ENCODE results near the gene DOK7. TPM values are rescaled to one million over a fixed set of nuclear protein-coding genes. Genes with fewer than 3 reads are reported as not detected.

The DOK7 gene
- total RNA-seq, 1 donor from 2014 or later = 0.99 TPM

DNA sequence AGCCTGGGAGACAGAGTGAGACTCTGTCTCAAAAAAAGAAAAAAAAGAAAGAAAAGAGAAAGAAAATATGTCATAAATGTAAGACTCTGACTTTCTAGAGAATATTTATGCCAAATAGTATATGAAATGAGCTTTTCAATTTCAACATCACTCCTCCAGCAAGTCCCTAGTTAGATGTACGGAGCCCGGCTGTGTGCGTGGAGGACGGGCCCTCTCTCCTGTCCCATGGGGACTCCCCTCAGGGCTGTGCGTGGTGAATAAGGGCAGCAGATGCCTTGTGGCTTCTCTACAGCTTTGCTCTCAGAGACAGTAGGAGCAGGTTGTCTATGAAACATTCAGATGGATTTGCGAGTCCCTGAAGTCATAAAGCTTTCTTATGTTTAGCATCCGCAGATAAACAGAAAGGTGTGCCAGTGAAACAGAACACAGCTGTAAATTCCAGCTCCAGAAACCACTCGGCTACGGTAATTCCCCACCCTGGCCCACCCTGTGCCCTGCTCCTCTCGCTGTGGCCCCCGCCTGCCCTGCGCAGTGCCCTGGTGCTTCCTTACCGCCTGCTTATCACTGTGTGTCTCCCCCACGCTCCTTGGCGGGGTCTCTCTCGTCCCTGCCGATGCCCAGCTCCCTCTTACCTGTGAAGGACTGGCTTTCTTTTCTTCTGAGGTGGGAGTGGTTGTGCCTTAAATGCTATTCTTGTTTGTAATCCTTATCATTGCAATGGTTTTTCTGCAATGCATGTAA is 35.2 kb upstream of the DOK7 start:
- no peak for DNase-seq

DNA sequence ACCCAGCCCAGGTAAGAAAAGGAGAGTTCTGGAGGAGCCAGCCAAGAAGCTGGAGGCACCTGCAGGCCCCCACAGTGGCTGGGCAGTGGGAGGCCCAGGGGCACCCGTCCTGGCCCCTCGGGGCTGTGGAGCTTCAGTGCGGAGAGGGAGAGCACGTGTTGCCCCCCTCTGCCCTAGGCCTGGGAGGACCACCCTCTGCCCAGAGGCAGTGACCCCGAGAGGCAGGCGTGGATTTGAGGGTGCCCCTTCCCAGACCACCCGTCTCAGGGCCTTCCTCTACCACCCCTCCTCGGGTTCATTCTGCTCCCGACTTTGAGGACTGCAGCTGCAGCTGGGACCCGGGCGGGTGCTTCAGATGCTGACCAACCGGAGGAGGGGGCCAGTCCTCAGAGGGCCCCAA is 33.5 kb upstream of the DOK7 start:
- DNase-seq = no peak

DNA sequence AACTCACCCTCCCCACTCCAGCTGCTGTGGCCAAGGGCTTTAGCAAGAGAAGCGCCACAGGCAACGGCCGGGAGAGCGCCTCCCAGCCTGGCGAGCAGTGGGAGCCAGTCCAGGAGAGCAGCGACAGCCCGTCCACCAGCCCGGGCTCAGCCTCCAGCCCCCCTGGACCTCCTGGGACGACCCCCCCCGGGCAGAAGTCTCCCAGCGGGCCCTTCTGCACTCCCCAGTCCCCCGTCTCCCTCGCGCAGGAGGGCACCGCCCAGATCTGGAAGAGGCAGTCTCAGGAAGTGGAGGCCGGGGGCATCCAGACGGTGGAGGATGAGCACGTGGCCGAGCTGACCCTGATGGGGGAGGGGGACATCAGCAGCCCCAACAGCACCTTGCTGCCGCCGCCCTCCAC is 32.6 kb upstream of the DOK7 start:
- DNase-seq = no peak

DNA sequence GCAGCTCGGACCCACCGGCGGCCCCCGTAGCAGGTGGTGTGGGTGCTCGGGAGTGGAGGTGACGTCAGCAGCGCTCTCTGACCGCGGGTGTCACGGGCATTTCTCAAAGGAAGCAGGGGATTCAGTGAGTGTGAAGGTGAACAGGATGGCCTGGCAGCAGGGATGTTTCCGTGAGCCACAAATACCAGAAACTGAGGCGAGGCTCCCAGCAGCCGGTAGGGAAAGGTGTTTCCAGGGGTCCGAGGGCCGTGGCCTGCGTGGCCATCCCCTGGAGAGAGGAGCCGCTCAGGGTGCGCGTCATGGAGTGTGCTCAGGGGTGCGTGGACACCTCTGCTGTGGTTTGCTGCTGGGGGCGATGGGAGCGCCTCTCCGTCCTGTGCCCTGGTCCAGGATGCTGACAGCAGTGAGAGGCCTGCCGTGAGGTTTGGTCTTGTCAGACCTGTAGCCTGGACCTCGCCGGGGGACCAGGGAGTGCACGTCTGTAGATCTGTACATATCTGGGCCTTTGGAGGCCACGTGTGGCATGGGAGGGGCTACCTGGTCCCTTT is 31.6 kb upstream of the DOK7 start:
- no peak for DNase-seq

DNA sequence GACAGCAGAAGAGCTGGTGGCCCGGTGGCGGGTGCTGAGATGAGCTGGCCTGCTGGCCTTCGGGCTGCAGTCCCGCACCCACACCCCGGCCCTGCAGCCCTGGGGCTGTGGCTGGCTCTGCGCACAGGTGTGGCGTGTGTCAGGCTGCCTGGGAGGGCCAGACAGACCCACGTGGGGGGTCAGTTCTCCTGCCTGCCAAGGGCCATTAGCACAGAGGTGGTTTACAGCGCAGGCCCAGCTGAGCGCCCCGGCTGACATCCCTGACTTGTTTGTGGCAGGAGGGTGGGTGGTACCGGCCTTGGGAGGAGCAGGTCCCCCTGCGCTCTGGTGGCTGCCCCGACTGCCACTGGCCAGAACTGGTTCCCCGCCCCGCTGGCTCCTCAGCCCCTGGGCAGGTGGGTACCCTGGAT is 30.7 kb upstream of the DOK7 start:
- no peak for DNase-seq

DNA sequence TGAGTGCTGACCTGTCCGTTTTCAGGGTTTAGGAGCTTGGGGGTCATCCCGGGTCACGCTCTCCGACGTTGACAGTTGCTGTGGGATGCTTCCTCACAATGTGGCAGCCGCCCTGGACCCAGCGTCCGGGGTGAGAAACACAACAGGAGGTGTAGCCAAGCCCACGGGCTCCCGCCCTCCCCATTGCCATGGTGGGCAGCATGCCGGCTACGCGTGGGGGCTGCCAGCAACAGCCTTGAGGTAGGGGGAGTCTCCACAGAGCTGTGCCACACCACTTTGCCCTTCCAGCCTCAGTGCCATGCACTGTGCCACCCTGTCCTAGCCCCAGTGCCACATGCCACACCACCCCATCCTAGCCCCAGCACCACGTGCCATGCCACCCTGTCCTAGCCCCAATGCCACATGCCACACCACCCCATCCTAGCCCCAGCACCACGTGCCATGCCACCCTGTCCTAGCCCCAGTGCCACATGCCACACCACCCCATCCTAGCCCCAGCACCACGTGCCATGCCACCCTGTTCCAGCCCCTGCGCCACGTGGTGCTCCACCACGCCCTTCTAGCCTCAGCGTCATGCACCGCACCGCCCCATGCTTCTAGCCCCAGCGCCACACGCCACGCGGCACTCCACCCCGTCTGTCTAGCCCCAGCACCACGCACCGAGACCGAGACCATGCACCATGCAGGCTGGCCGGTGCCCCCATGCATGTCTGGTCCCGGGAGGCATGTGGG is 29.8 kb upstream of the DOK7 start:
- DNase-seq = no peak

DNA sequence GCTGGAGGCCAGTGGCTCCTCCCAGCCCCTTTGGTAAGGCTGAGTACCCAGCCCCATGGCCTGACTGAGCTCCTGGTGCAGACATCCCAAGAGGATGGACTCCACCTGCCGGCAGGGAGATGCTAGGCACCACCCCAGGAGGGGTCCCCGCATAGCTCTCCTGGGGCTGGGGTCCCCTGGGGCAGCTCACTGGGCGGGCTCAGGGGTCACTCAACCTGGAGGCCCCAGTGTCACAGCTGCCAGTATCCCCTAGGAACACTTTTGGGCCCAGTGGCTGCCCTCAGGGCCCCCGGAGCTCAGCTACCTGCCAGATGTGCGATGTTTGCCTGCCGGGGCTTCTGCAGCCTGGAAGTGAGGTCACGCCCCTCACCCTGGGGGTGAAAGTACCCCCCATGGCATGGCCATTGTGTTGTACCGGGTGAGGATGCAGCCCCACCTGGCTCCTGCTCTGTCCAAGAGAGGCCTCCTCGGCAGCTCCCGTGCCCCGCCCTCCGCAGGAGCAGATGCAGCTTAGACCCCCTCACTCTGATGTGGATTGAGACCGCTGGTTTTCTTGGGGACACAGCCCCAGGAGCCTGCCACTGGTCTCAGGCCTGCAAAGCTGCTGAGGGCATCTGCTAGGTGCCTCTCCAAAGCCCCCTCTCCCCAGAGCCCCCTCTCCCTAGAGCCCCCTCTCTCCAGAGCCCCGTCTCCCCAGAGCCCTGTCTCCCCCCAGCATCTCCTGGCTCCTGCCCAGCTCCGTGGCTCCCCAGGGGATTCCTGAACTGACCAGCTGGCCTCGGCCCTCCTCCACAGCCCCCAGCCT is 28.0 kb upstream of the DOK7 start:
- no peak for DNase-seq

DNA sequence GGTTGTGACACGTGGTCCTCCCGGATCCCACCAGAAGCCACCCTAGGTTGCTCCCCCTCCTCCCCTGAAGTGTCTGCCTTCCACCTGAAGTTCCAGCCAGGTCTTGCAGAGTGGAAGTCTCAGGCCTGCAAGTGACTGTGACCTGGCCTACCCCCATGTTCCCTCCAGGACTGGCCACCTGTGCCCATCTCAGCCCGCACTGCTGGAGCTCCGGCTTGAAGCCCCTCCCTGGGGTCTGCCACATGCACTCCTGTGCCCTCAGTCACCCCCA is 27.5 kb upstream of the DOK7 start:
- no peak for DNase-seq

DNA sequence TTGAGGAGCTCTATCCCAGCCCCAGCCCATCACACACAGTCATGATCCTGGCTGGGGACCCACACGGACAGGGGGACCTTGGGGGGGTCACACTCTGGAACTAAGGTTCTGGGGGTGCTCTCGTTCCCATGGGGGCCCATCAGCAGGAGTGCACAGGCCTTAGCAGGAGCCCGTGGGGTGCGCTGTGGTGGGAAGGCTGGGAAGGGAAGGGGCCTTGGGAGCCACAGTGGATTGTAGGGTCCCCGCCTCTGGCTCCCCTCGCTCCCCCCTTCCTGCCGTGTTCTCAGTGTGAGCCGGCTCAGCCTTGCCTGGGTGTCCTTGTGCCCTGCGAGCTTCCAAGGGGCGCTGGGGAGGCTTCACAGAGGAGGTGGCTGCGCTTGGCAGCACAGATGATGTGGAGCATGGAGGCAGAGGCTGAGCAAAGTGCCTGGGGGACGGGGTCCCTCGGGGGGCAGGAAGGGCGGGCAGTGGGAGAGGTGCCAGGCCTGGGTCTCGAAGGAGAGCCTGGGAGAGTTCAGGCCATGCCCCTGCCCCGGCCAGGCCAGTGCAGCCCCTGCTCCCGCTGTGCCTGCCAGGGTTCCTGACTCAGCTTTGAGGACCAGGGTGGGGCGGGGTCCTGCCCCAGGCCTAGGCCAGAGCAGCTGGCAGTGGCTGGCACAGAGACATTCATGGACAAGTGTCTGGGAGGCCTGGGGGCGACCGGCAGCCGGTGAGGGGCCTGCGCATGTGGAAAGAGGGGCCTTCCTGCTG is 26.9 kb upstream of the DOK7 start:
- DNase-seq = no peak

DNA sequence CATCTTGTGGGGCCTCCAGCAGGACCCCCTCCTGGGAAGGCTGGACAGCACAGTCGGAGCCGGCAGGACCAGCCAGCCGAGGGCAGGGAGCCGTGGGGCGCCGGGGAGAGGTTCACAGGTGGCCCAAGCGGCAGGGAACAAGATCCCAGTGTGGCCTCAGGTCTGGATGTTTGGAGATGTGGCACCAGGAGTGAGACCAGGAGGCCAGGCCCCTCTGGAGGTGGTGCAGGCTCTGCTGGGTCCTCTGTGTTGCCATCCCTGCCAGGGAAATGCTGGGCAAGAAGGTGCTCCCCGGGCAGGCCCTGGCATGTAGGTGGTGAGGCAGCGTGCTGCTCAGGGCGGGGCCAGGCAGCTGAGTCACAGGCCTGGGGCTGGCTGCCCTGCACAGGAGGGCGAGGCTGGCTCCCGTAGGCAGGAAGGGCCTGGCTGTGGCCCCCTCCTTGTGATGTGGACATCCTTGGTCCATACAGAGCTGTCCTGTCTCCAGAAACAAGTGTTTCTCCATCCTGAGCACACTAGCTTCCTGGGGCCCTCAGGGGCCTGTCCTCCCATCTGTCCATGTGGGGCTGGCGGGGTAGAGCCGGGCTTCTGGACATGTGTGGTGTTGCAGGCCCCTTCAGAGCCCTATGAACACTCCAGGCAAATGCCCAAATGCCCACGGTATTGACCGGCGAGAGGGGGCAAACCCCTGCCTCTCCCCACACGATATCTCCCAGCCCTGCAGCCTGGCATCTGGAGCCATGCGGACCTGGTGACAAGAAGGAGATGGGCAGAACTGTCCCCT is 26.1 kb upstream of the DOK7 start:
- no peak for DNase-seq

DNA sequence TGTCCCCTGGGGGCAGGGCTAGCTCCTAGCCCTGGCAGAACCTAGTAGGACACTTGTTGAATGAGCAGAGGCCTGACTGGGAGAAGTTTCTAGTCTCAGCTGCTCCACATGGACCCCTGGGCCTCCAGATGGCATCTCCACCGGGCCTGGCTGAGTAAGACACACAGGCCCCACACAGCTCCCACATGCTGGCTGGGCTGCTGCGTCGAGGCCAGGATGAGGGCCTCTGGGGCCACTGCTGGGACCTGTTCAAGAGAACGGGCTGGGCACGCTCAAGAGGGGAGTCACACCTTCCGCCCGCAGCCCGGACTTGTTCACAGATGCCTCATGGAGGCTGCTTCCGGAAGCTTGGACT is 25.5 kb upstream of the DOK7 start:
- no peak for DNase-seq

DNA sequence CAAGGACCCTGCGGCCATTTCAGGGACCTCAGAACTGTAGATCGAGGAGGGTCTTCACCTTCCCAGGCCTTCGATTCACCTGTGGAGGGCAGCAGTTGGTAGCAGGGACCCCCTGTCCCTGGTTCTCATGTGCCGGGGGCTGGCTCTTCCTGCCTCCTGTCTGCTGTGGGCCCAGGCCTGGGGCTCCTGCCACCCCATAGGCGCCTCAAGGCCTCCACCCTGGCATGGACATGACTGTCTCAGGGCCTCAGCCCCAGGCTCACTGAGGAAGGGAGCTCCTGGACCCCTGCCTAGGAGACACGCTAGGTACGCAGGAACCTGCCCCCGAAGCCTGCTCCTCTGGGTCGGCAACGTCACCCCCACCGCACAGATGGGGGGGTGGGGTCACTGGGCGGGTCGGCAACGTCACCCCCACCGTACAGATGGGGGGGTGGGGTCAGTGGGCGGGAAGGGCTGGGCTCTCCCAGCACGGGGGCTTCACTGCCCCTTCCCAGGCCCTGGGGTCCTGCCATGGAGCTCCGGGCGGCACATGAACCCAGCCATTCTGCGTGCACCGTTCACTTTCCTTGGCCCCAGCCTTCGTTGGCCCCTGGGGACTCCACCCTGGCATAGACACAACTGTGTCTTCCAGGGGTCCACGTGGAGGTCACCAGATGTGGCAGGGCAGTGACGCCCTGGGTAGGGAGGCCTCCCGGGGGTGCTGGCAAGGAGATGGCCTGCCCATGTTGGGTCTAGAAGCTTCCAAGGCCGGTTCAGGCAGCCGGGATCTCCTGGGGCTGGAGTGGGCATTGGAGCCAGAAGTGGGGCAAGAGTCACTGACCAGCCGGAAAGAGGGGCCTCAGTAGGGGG is 24.9 kb upstream of the DOK7 start:
- DNase-seq = no peak

DNA sequence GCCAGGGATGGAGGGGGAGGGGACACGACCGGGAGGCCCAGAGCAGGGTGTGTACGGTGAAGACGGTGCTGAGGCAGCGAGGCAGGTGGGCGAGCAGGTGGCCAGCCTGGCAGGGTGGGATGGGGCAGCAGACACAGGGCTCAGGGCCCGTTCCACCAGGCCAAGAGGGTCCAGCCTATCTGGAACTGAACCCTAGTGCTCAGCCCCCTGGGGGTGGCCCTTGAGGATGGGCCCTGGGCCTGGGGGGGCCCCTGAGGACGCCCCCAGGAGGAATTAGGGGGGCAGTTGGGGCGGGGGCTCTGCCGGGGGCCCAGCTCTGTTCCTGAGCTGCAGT is 24.3 kb upstream of the DOK7 start:
- no peak for DNase-seq

DNA sequence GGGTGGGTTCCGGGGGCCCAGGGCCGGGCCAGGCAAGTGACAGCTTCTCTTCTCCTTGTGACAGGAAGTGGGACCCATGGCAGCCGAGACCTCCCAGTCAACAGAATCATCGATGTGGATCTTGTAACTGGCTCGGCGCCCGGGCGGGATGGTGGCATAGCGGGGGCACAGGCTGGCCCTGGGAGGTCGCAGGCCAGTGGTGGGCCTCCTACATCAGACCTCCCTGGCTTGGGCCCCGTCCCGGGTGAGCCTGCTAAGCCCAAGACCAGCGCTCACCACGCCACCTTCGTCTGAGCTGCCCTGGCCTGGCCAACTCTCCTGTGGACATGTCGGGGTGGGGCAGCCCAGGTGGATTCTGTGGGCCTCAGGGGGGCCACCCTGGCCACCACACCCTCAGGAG is 23.7 kb upstream of the DOK7 start:
- DNase-seq = no peak

DNA sequence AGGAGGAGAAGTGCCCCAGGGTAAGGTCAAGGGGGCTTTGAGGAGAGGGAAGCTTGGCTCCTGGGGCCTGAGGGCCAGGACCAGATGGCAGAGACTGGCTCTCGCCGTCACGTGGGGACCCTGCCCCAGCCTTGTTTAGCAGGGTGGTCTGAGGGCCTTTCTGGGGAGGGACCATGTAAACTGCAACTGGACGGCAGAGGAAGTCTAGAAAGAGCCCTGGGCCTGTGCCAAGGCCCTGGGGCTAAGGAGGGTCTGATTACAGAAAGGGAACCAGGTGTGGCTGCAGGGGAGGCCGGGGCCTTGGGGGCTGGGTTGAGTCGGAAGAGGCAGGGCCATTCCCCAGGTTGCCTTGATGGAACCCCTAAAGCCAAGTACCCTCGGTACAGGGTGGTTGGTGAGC is 23.1 kb upstream of the DOK7 start:
- DNase-seq = no peak

DNA sequence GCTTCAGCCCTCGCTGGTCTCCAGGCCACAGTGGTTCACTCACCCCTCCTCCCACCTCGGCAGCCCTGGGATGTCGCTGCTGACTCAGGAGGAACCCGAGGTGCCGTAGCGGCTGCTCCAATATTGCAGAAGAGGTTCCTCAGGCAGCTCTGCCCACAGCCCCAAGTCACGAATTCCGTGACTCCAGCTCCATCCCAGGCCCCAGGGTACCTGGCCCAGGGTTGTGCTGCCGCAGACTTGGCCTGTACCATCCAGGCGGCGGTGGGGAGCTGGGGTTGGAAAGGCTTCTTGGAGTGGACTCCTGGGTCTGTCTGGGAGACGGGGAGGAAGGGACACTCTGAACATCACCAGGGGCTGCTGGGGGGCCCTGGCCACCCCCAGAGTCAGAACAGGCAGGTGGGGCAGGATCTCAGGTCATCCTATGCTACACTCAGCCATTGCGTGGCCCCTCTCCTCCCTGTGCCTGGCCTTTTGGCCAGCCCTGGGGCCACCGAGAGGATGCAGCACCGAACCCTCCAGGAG is 22.1 kb upstream of the DOK7 start:
- no peak for DNase-seq

DNA sequence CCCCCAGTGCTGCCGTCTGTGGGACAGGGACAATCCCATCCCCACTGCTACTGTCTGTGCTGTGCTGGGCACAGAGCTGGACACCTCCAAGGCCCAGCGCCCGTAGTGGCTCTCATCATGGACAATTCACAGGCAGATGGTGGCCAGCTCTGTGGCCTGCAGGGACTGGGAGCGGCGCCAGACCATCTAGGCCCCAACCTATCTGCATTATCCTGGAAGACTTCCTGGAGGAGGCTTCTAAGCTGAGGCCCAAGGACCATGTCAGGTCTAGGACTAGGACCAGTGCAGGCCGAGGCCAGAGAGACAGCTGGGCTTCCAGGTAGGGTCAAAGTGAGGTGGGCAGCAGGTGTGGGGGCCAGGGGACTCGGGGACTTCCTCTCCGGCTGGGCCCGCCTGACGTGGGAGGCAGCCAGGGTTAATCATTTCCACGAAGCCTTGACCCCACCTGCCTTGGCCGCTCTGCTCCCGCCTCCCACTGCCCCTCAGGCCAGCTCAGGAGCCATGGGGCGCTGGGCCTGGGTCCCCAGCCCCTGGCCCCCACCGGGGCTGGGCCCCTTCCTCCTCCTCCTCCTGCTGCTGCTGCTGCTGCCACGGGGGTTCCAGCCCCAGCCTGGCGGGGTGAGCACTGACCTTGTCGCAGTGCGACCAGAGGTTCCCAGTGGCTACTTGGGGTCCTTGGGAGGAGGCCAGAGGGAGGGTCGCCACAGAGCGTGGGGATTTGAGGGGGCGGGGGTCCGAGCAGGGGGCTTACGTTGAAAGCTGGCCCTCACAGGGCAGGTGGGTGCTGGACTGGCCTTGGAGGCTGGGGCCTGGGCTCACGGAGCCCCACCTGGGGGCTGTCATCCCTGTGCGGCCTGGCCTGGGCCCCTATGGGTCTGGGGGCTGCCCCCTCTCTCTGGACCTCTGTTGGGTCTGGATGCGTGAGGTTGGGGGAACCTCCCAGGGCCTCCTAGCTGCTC is 21.3 kb upstream of the DOK7 start, which contains the start of gene HGFAC:
Gene HGFAC, plus strand, starts transcription at position 468 of the 959 bp plus-strand sequence. Its CDS starts 34 bp downstream, at position 502.
- DNase-seq = no peak

DNA sequence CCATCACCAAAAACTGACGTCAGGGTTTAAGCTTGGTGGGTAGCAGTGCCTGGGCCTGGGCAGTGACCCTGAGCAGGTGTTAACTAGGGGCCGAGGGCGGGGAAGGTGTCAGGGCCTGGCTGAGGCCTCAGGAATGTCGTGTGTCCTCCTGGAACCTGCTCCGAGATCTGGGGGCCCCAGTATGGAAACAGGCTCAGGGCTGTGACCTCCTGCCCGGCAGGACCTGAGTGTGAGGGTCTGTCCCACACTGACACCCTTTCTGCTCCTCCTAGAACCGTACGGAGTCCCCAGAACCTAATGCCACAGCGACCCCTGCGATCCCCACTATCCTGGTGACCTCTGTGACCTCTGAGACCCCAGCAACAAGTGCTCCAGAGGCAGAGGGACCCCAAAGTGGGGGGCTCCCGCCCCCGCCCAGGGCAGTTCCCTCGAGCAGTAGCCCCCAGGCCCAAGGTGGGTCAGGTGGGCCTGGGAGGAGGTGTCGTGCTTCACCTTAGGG is 20.6 kb upstream of the DOK7 start:
- DNase-seq = no peak
